Mesendoderm (in vitro differentiated cells): ENCODE data around the gene CHST4.

Experiments used
- DNase-seq: peaks from one replicate; pipeline ENCODE4 v3.0.0; 2013
- H2AK5ac ChIP-seq: 2 replicates; pipeline ENCODE4 v1.6.1; 2013; ENCODE audit warnings: low read length, inconsistent platforms
- H2BK120ac ChIP-seq: 2 replicates; pipeline ENCODE4 v1.6.1; 2013; ENCODE audit warnings: low read depth, mild to moderate bottlenecking, low read length, moderate library complexity, mixed read lengths
- H2BK15ac ChIP-seq: replicated peaks from 2 replicates; pipeline ENCODE4 v1.6.1; 2013; ENCODE audit warnings: low read depth, mild to moderate bottlenecking, moderate library complexity
- H2BK5ac ChIP-seq: 2 replicates; pipeline ENCODE4 v1.6.1; 2013; ENCODE audit warnings: low read length, inconsistent platforms
- H3K18ac ChIP-seq: 2 replicates; pipeline ENCODE4 v1.6.1; 2013; ENCODE audit warnings: mild to moderate bottlenecking, low read length, mixed read lengths
- H3K23ac ChIP-seq: one replicate; pipeline ENCODE4 v1.6.1; 2013; ENCODE audit warnings: low read length
- H3K27ac ChIP-seq: 2 replicates; pipeline ENCODE4 v1.5.1; 2013; ENCODE audit warnings: low read depth, mild to moderate bottlenecking, inconsistent platforms, low read length, moderate library complexity
- H3K27me3 ChIP-seq: 2 replicates; pipeline ENCODE4 v1.6.1; 2013; ENCODE audit warnings: low read length, control low read depth, mild to moderate bottlenecking, inconsistent platforms; ENCODE audit not compliant: insufficient read depth, poor library complexity
- H3K36me3 ChIP-seq: 2 replicates; pipeline ENCODE4 v1.6.1; 2013; ENCODE audit warnings: low read length, inconsistent platforms; ENCODE audit not compliant: control insufficient read depth, insufficient read depth
- H3K4ac ChIP-seq: one replicate; pipeline ENCODE4 v1.6.1; 2013; ENCODE audit warnings: low read depth, mild to moderate bottlenecking, low read length, moderate library complexity
- H3K4me1 ChIP-seq: 2 replicates; pipeline ENCODE4 v1.6.1; 2013; ENCODE audit warnings: low read depth, low read length, inconsistent platforms; ENCODE audit not compliant: control insufficient read depth
- H3K4me2 ChIP-seq: 2 replicates; pipeline ENCODE4 v1.6.1; 2013; ENCODE audit warnings: low read length
- H3K4me3 ChIP-seq: 2 replicates; pipeline ENCODE4 v1.5.1; 2013; ENCODE audit warnings: mild to moderate bottlenecking, low read length
- H3K56ac ChIP-seq: one replicate; pipeline ENCODE4 v1.6.1; 2013; ENCODE audit warnings: low read length
- H3K79me1 ChIP-seq: 2 replicates; pipeline ENCODE4 v1.6.1; 2013; ENCODE audit warnings: low read length, inconsistent platforms
- H3K79me2 ChIP-seq: 2 replicates; pipeline ENCODE4 v1.6.1; 2013; ENCODE audit warnings: mild to moderate bottlenecking, low read length; ENCODE audit not compliant: control insufficient read depth, insufficient read depth
- H3K9ac ChIP-seq: 2 replicates; pipeline ENCODE4 v1.6.1; 2013; ENCODE audit warnings: low read length, inconsistent platforms
- H4K5ac ChIP-seq: one replicate; pipeline ENCODE4 v1.6.1; 2013; ENCODE audit warnings: low read length
- H4K8ac ChIP-seq: one replicate; pipeline ENCODE4 v1.6.1; 2013; ENCODE audit warnings: low read depth, mild to moderate bottlenecking, control low read depth, low read length, moderate library complexity
- WGBS: extraction: QIAGEN DNeasy Blood & Tissue Kit; methylation state at CpG from one replicate; pipeline ENCODE4 v1.1.7; 2013; ENCODE audit warnings: low lambda C conversion rate, missing lambda C conversion rate; ENCODE audit not compliant: insufficient coverage; ENCODE audit errors: extremely low coverage; 5-methylcytosine and 5-hydroxymethylcytosine counted together

CHST4 gene

GRCh38 chr16:71537643-71538042 lies 11.4 kb downstream of the CHST4 start:
- H3K79me2 ChIP-seq: no peaks in the 10 kb centered on the region
- H4K8ac ChIP-seq: no peak overlapping the region
- H2BK5ac ChIP-seq: no peak overlapping the region
- no peaks in the 10 kb centered on the region for H3K27me3 ChIP-seq
- H4K5ac ChIP-seq: no peak overlapping the region
- H3K36me3 ChIP-seq: no peaks in the 10 kb centered on the region
- no peak overlapping the region for H3K23ac ChIP-seq
- no peak overlapping the region for H3K27ac ChIP-seq
- peak; percentile 76 for DNase-seq
- H3K79me1 ChIP-seq: no peaks in the 10 kb centered on the region
- H2AK5ac ChIP-seq: no peak overlapping the region
- no CpG with 5 or more reads among the region's 6 CpGs for WGBS
- H3K4me3 ChIP-seq: no peak overlapping the region
- H3K4me1 ChIP-seq: no peaks in the 10 kb centered on the region
- H3K4ac ChIP-seq: no peak overlapping the region
- H3K4me2 ChIP-seq: no peak overlapping the region
- H2BK15ac ChIP-seq: no peak overlapping the region
- no peak overlapping the region for H3K56ac ChIP-seq
- no peak overlapping the region for H3K9ac ChIP-seq
- no peak overlapping the region for H3K18ac ChIP-seq
- H2BK120ac ChIP-seq: no peak overlapping the region

- WGBS: no CpG with 5 or more reads among the region's 11 CpGs
- Histone ChIP-seq H4K5ac (no peak overlapping the region), H2BK120ac (no peak overlapping the region), H3K18ac (no peak overlapping the region), H3K4me3 (no peak overlapping the region), H3K79me2 (no peaks in the 10 kb centered on the region), H3K27me3 (no peaks in the 10 kb centered on the region), H3K23ac (no peak overlapping the region), H2BK15ac (no peak overlapping the region), H3K56ac (no peak overlapping the region), H3K9ac (no peak overlapping the region), H2AK5ac (no peak overlapping the region), H3K4me1 (no peaks in the 10 kb centered on the region), H3K79me1 (no peaks in the 10 kb centered on the region), H3K27ac (no peak overlapping the region), H3K4me2 (no peak overlapping the region), H4K8ac (no peak overlapping the region), H2BK5ac (no peak overlapping the region), H3K4ac (no peak overlapping the region), H3K36me3 (no peaks in the 10 kb centered on the region)
- DNase-seq: peak; percentile 82
These were observed 16.2 kb downstream of the CHST4 start for GRCh38 chr16:71542377-71542776.

DNA sequence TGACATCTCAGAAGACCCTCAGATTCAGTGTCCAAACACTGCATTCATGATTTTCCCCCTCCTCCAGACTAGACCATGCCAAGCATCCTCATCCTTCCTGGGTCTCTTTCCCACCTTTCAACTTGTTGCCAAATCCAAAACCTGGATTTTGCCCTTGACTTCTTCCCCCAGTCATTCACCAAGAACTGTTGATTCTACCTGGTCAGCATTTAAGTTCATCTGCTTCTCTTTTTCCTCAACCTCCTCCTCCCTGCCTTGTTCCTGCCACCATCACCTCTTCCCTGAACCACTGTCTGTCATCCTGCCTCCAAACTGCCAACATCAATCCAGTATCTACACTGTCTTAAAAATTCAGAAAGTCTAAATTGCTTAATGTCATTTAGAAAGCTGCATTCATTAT lies 20.9 kb downstream of the CHST4 start:
- H3K36me3 ChIP-seq: no peaks in the 10 kb centered on the region
- no peak overlapping the region for H3K4ac ChIP-seq
- H3K4me1 ChIP-seq: no peaks in the 10 kb centered on the region
- no peak overlapping the region for H2BK5ac ChIP-seq
- H2AK5ac ChIP-seq: no peak overlapping the region
- H4K5ac ChIP-seq: no peak overlapping the region
- H3K27ac ChIP-seq: no peak overlapping the region
- no peak overlapping the region for H4K8ac ChIP-seq
- no peaks in the 10 kb centered on the region for H3K79me2 ChIP-seq
- H2BK15ac ChIP-seq: no peak overlapping the region
- H2BK120ac ChIP-seq: no peak overlapping the region
- DNase-seq: no peak
- no peak overlapping the region for H3K4me2 ChIP-seq
- H3K18ac ChIP-seq: no peak overlapping the region
- no peak overlapping the region for H3K9ac ChIP-seq
- H3K56ac ChIP-seq: no peak overlapping the region
- no peak overlapping the region for H3K23ac ChIP-seq
- no peaks in the 10 kb centered on the region for H3K79me1 ChIP-seq
- no peaks in the 10 kb centered on the region for H3K27me3 ChIP-seq
- H3K4me3 ChIP-seq: no peak overlapping the region

- no peak overlapping the region for H3K4ac ChIP-seq
- H3K56ac ChIP-seq: no peak overlapping the region
- no peaks in the 10 kb centered on the region for H3K79me1 ChIP-seq
- no peak overlapping the region for H3K18ac ChIP-seq
- H2BK120ac ChIP-seq: no peak overlapping the region
- no peak overlapping the region for H2BK5ac ChIP-seq
- H3K4me2 ChIP-seq: no peak overlapping the region
- H3K4me3 ChIP-seq: no peak overlapping the region
- no peak overlapping the region for H2BK15ac ChIP-seq
- no peaks in the 10 kb centered on the region for H3K36me3 ChIP-seq
- whole genome bisulfite sequencing: no CpG with 5 or more reads among the region's 6 CpGs
- no peak overlapping the region for H2AK5ac ChIP-seq
- no peaks in the 10 kb centered on the region for H3K4me1 ChIP-seq
- H3K27ac ChIP-seq: no peak overlapping the region
- no peak overlapping the region for H3K9ac ChIP-seq
- H4K8ac ChIP-seq: no peak overlapping the region
- H4K5ac ChIP-seq: no peak overlapping the region
- H3K27me3 ChIP-seq: no peaks in the 10 kb centered on the region
- no peaks in the 10 kb centered on the region for H3K79me2 ChIP-seq
- H3K23ac ChIP-seq: no peak overlapping the region
- DNase-seq: peak; percentile 41
These were observed 26.7 kb downstream of the CHST4 start for GRCh38 chr16:71552698-71553503.

GRCh38 chr16:71555230-71555891 lies 29.1 kb downstream of the CHST4 start:
- no peaks in the 10 kb centered on the region for H3K79me2 ChIP-seq
- no peak for DNase-seq
- H3K23ac ChIP-seq: no peak overlapping the region
- H3K4me2 ChIP-seq: no peak overlapping the region
- H3K36me3 ChIP-seq: no peaks in the 10 kb centered on the region
- H3K79me1 ChIP-seq: no peaks in the 10 kb centered on the region
- H4K5ac ChIP-seq: no peak overlapping the region
- no peak overlapping the region for H3K9ac ChIP-seq
- no peak overlapping the region for H3K27ac ChIP-seq
- H3K56ac ChIP-seq: no peak overlapping the region
- no peak overlapping the region for H3K4ac ChIP-seq
- WGBS: no CpG with 5 or more reads among the region's 1 CpG
- H3K4me3 ChIP-seq: no peak overlapping the region
- no peak overlapping the region for H2BK120ac ChIP-seq
- no peak overlapping the region for H3K18ac ChIP-seq
- no peak overlapping the region for H2AK5ac ChIP-seq
- no peaks in the 10 kb centered on the region for H3K4me1 ChIP-seq
- H2BK15ac ChIP-seq: no peak overlapping the region
- H2BK5ac ChIP-seq: no peak overlapping the region
- no peak overlapping the region for H4K8ac ChIP-seq
- no peaks in the 10 kb centered on the region for H3K27me3 ChIP-seq
